GM12878 (cell line): ENCODE results near the gene PVALEF. TPM values are rescaled to one million over a fixed set of nuclear protein-coding genes. Genes with fewer than 3 reads are reported as not detected.

Experiments used
- ATAC-seq: fragments of 200-7000 bp; cut with Tn5 transposase; 3 replicates; pipeline ENCODE4 v1.9.1; 2020; ENCODE audit warnings: mild to moderate bottlenecking, moderate library complexity
- BruUV-seq: library from RNA; stranded (reverse); fragments of 400-500 nt; replicated peaks from 2 replicates; lab custom pipeline; 2021; lab: Mats Ljungman, UMichigan
- CTCF ChIA-PET: fragments of 300-600 bp; sonication (Branson Sonifier 250); formaldehyde crosslinking; extraction: SDS; loops from one replicate; lab custom pipeline; 2021; ENCODE audit warnings: inconsistent platforms; lab: Yijun Ruan, JAX
- POLR2A ChIA-PET: fragments of 350-600 bp; formaldehyde crosslinking; extraction: SDS; loops from one replicate; lab custom pipeline; 2021; ENCODE audit warnings: inconsistent platforms; lab: Charles Lee
- RAD21 ChIA-PET: fragments of 300-600 bp; sonication (Branson Sonifier 250); formaldehyde crosslinking; loops from one replicate; lab custom pipeline; 2023; ENCODE audit warnings: antibody characterized with exemption; ENCODE audit not compliant: unreplicated experiment; lab: Charles Lee
- SMC1A ChIA-PET: fragments of 300-600 bp; sonication (Branson Sonifier 250); formaldehyde crosslinking; loops from one replicate; lab custom pipeline; 2023; ENCODE audit not compliant: unreplicated experiment, uncharacterized antibody; lab: Charles Lee
- DNase-seq: peaks from one replicate; pipeline ENCODE4 v3.0.0-alpha.2; 2011; ENCODE audit warnings: low read depth, low spot score
- FAIRE-seq: peaks from 3 replicates; lab custom pipeline; 2011; peaks lifted over from hg19 to GRCh38; lab: Jason Lieb, UNC
- H2AFZ ChIP-seq: 2 replicates; pipeline ENCODE4 v1.6.0; 2011; ENCODE audit warnings: low read depth, low read length, control low read depth; ENCODE audit not compliant: control insufficient read depth
- H3K27ac ChIP-seq: 2 replicates; pipeline ENCODE4 v1.5.1; 2011; ENCODE audit warnings: control low read depth; ENCODE audit not compliant: control insufficient read depth, insufficient read depth
- H3K27me3 ChIP-seq, 2 experiments: replicated peaks in 1 of 2; 2 replicates each; pipeline versions ENCODE4 v1.6.0 to v1.6.1; 2011; ENCODE audit warnings: low read length in 1 of 2; ENCODE audit not compliant: control insufficient read depth in 2 of 2, insufficient read depth in 2 of 2
- H3K36me3 ChIP-seq, 2 experiments: 2 replicates each; pipeline ENCODE4 v1.5.1; 2011; ENCODE audit warnings: low read length in 1 of 2; ENCODE audit not compliant: control insufficient read depth in 2 of 2, insufficient read depth in 2 of 2
- H3K4me1 ChIP-seq: 2 replicates; pipeline ENCODE4 v1.6.1; 2011; ENCODE audit warnings: mild to moderate bottlenecking, low read length, moderate library complexity, mixed read lengths; ENCODE audit not compliant: control insufficient read depth, insufficient read depth
- H3K4me2 ChIP-seq: 2 replicates; pipeline ENCODE4 v1.6.0; 2011; ENCODE audit warnings: control low read depth; ENCODE audit not compliant: control insufficient read depth, insufficient read depth
- H3K4me3 ChIP-seq: fragments of 200-600 bp; sonication (generic); 2 replicates; pipeline ENCODE4 v1.5.1; 2016
- H3K79me2 ChIP-seq: 2 replicates; pipeline ENCODE4 v1.6.0; 2011; ENCODE audit warnings: low read length; ENCODE audit not compliant: control insufficient read depth, insufficient read depth
- H3K9ac ChIP-seq: 2 replicates; pipeline ENCODE4 v1.8.0; 2011; ENCODE audit warnings: low read length, control low read depth, mixed read lengths; ENCODE audit not compliant: control insufficient read depth, insufficient read depth
- H3K9me3 ChIP-seq: replicated peaks from 3 replicates; pipeline ENCODE4 v1.5.1; 2011; ENCODE audit warnings: mild to moderate bottlenecking, low read length; ENCODE audit not compliant: control insufficient read depth, insufficient read depth
- H4K20me1 ChIP-seq: 2 replicates; pipeline ENCODE4 v1.6.0; 2011; ENCODE audit not compliant: control insufficient read depth, insufficient read depth
- ATF7 ChIP-seq: fragments of 450-650 bp; IDR thresholded peaks from 2 replicates; pipeline ENCODE4 v1.6.1; 2016; ENCODE audit warnings: low read depth, mild to moderate bottlenecking
- BMI1 ChIP-seq: fragments of 450-650 bp; IDR thresholded peaks from 2 replicates; pipeline ENCODE4 v1.6.1; 2016; ENCODE audit warnings: mild to moderate bottlenecking, moderate library complexity, borderline replicate concordance
- EP300 ChIP-seq, 2 experiments: fragments of 150-350 bp in 1 of 2; IDR thresholded peaks; 2 replicates each; pipeline ENCODE4 v1.6.1; 2011 to 2012; ENCODE audit warnings: low read depth in 2 of 2, low read length in 2 of 2, borderline replicate concordance in 1 of 2, improper control_type of control experiment in 1 of 2, inconsistent platforms in 1 of 2; ENCODE audit not compliant: control insufficient read depth in 1 of 2
- MEF2A ChIP-seq: IDR thresholded peaks from 2 replicates; pipeline ENCODE4 v1.6.1; 2011; ENCODE audit warnings: low read depth, mild to moderate bottlenecking, low read length, moderate library complexity; ENCODE audit not compliant: insufficient read depth
- NFXL1 ChIP-seq: fragments of 450-650 bp; IDR thresholded peaks from 2 replicates; pipeline ENCODE4 v1.6.1; 2017; ENCODE audit warnings: antibody characterized with exemption, mild to moderate bottlenecking, borderline replicate concordance
- PAX8 ChIP-seq: fragments of 450-650 bp; IDR thresholded peaks from 2 replicates; pipeline ENCODE4 v1.6.1; 2017; ENCODE audit warnings: mild to moderate bottlenecking, moderate library complexity
- POLR2A ChIP-seq: IDR thresholded peaks from 2 replicates; pipeline ENCODE4 v1.6.1; 2011; ENCODE audit warnings: low read depth, mild to moderate bottlenecking, low read length
- RB1 ChIP-seq: fragments of 450-650 bp; formaldehyde crosslinking; IDR thresholded peaks from 2 replicates; pipeline ENCODE4 v1.6.1; 2017; ENCODE audit warnings: mild to moderate bottlenecking, borderline replicate concordance
- SRF ChIP-seq, 2 experiments: IDR thresholded peaks; 2 replicates each; pipeline ENCODE4 v1.6.1; 2011; ENCODE audit warnings: low read depth in 2 of 2, low read length in 2 of 2, mild to moderate bottlenecking in 1 of 2, moderate library complexity in 1 of 2
- TCF3 ChIP-seq: IDR thresholded peaks from 2 replicates; pipeline ENCODE4 v1.6.1; 2012; ENCODE audit warnings: low read depth, mild to moderate bottlenecking, low read length, borderline replicate concordance; ENCODE audit not compliant: insufficient read depth
- WGBS: methylation state at CpG from one replicate; pipeline ENCODE4 v1.1.6; 2016; ENCODE audit warnings: low lambda C conversion rate; ENCODE audit not compliant: insufficient replicate concordance, insufficient coverage; ENCODE audit errors: missing lambda C conversion rate; 5-methylcytosine and 5-hydroxymethylcytosine counted together
- in situ Hi-C: fragments of 300-500 bp; cut with MboI; formaldehyde crosslinking; loops from 9 replicates; pipeline ENCODE4 v1.14.3; 2018; ENCODE audit warnings: mixed read lengths
- intact Hi-C: fragments of 100-400 bp; cut with micrococcal nuclease; formaldehyde crosslinking; loops from one replicate; pipeline ENCODE4 v1.14.2; 2022; ENCODE audit not compliant: unreplicated experiment
- polyA plus RNA-seq, 11 experiments: library from polyadenylated mRNA; depleted of rRNA in 4 of 11; unstranded in 6 of 11; stranded (reverse) in 5 of 11; fragments of >200 nt; fragmentation: Nextera tagmentation in 4 of 11; fragmentation: Illumina TruSeq in 1 of 11; extraction: Ambion mirVana in 4 of 11; extraction: Trizol in 1 of 11; gene quantifications; 1 replicate in 1 of 11; 2 replicates in 10 of 11; pipeline versions ENCODE4 v1.2.1 to v1.2.3, GENCODE V29; 2011 to 2016; ENCODE audit warnings: inconsistent platforms in 2 of 11, missing spikeins in 2 of 11, low read depth in 1 of 11
- total RNA-seq, 4 experiments: library from RNA; depleted of rRNA in 3 of 4; stranded (reverse); fragments of >200 nt in 3 of 4; fragmentation: Illumina TruSeq in 1 of 4; extraction: Trizol in 1 of 4; gene quantifications; 2 replicates each; pipeline versions ENCODE4 v1.2.1 to v1.2.3, GENCODE V29; 2013 to 2021
- TF ChIP-seq, protein P1 (sequence below): IDR thresholded peaks from 2 replicates; pipeline ENCODE4 v1.6.1; 2011; ENCODE audit warnings: mild to moderate bottlenecking, low read depth, low read length, moderate library complexity; ENCODE audit not compliant: insufficient replicate concordance

PVALEF gene
- total and polyA plus RNA-seq, 10 of the 15 experiments (the other 5 are each of a cell fraction or from before 2014, with no cell fraction given), result not detected

- Histone ChIP-seq H3K79me2 (no peaks in the 10 kb centered on the region), H3K27me3 (no peaks in the 10 kb centered on the region)
- in situ Hi-C loops, result loop anchor here (25.0 kb wide), 1 partner anchor 349 kb away; no protein-coding TSS in a partner anchor
- POLR2A ChIA-PET, result no interaction called here
- TF ChIP-seq BMI1 (no peak), ATF7 (no peak), NFXL1 (no peak), EP300 (IDR thresholded peaks at IDR 0.05; ENCODE audit: borderline replicate concordance in 1 of 2, control insufficient read depth in 1 of 2, low read depth in 2 of 2, low read length in 2 of 2) (no peak), RB1 (no peak), TCF3 (peak; percentile 67), PAX8 (no peak), POLR2A (no peak), MEF2A (no peak), SRF (IDR thresholded peaks at IDR 0.05; ENCODE audit: low read depth in 2 of 2, low read length in 2 of 2) (no peak)
- TF ChIP-seq, protein P1, sequence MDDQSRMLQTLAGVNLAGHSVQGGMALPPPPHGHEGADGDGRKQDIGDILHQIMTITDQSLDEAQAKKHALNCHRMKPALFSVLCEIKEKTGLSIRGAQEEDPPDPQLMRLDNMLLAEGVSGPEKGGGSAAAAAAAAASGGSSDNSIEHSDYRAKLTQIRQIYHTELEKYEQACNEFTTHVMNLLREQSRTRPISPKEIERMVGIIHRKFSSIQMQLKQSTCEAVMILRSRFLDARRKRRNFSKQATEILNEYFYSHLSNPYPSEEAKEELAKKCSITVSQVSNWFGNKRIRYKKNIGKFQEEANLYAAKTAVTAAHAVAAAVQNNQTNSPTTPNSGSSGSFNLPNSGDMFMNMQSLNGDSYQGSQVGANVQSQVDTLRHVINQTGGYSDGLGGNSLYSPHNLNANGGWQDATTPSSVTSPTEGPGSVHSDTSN, result peak; percentile 0
- TF ChIP-seq, all 136 proteins: peak for 2
- ChIA-PET RAD21 (no interaction called here), SMC1A (no interaction called here), CTCF (no interaction called here)
- H3K9ac ChIP-seq, result no peak overlapping the region
- no peak for FAIRE-seq
- H3K4me1 ChIP-seq, result no peaks in the 10 kb centered on the region
- H2AFZ ChIP-seq, result no peak overlapping the region
- no peaks in the 10 kb centered on the region for H3K36me3 ChIP-seq
- BruUV-seq, result no TSS peak
- no peak for ATAC-seq
- H3K4me3 ChIP-seq, result no peak overlapping the region
- H3K9me3 ChIP-seq, result no peaks in the 10 kb centered on the region
- H4K20me1 ChIP-seq, result no peaks in the 10 kb centered on the region
- WGBS, result 88% methylated on average over 25 of the region's 25 CpGs
- intact Hi-C loops, result no loop called here
- H3K4me2 ChIP-seq, result no peak overlapping the region
- DNase-seq, result no peak
- no peak overlapping the region for H3K27ac ChIP-seq
Measured at GRCh38 chr17:81138500-81138899, 26.8 kb upstream of the PVALEF start.
